SJCRH30 (cell line): ENCODE data around the gene EXTL1. TPM values are rescaled to one million over a fixed set of nuclear protein-coding genes. Genes with fewer than 3 reads are reported as not detected.

Experiments
- DNase-seq, 2 experiments: peaks; one replicate each; pipeline ENCODE4 v3.0.0-alpha.2; 2015 to 2020
- H3K27ac ChIP-seq: fragments of 250-450 bp; sonication (Bioruptor Pico); 2 replicates; pipeline ENCODE4 v1.5.1; 2020; ENCODE audit warnings: mild to moderate bottlenecking, moderate library complexity
- H3K27me3 ChIP-seq: fragments of 250-450 bp; sonication (Bioruptor Pico); 2 replicates; pipeline ENCODE4 v1.5.1; 2020; ENCODE audit warnings: mild to moderate bottlenecking, moderate library complexity
- H3K36me3 ChIP-seq: fragments of 250-450 bp; sonication (Bioruptor Pico); 2 replicates; pipeline ENCODE4 v1.5.1; 2020; ENCODE audit warnings: mild to moderate bottlenecking, moderate library complexity
- H3K4me1 ChIP-seq: fragments of 250-450 bp; sonication (Bioruptor Pico); 2 replicates; pipeline ENCODE4 v1.5.1; 2020; ENCODE audit warnings: mild to moderate bottlenecking, moderate library complexity
- H3K4me3 ChIP-seq: fragments of 250-450 bp; sonication (Bioruptor Pico); 2 replicates; pipeline ENCODE4 v1.5.1; 2020; ENCODE audit warnings: mild to moderate bottlenecking, moderate library complexity
- H3K9me3 ChIP-seq: fragments of 250-450 bp; sonication (Bioruptor Pico); replicated peaks from 2 replicates; pipeline ENCODE4 v1.5.1; 2020; ENCODE audit warnings: mild to moderate bottlenecking, moderate library complexity
- total RNA-seq: library from RNA; depleted of rRNA; stranded (reverse); fragments of >200 nt; shearing (Covaris generic); gene quantifications from 2 replicates; pipeline ENCODE4 v1.2.3, GENCODE V29; 2014

The EXTL1 gene
- total RNA-seq, 1 experiment from 2014 or later, result 38.7 TPM

GRCh38 chr1:26025060-26025459, 3.5 kb downstream of the EXTL1 start:
- no peak for DNase-seq
- Histone ChIP-seq H3K4me1 (peaks cover 20% of the 10 kb centered on the region), H3K9me3 (no peaks in the 10 kb centered on the region), H3K27me3 (no peaks in the 10 kb centered on the region), H3K36me3 (peaks cover 13% of the 10 kb centered on the region), H3K27ac (peak overlapping the region; percentile 97; the same call in 1 of the 2 replicates), H3K4me3 (peak overlapping the region; percentile 68)

DNA sequence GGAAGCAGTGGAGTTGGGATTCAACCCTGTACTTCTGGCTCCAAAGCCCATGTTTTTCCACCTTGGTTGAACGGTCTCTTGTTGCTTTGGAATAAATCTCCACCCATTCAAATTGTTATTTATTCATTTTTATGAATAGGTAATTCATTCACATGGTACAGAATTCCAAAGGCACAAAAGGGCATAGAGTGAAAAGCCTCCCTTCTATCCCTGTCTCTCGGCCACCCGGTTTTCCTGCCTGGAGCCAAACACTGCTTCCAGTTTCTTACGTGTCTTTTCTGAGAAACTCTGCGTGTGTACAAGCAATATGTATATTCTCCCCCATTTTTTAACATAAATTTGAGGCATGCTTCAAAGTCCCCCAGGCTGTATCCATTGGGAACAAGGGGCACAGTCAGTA, 3.9 kb downstream of the EXTL1 start:
- Histone ChIP-seq H3K4me3 (peak overlapping the region; percentile 68), H3K36me3 (peaks cover 15% of the 10 kb centered on the region), H3K27ac (no peak overlapping the region), H3K9me3 (no peaks in the 10 kb centered on the region), H3K27me3 (no peaks in the 10 kb centered on the region), H3K4me1 (peaks cover 15% of the 10 kb centered on the region)
- no peak for DNase-seq

GRCh38 chr1:26027716-26028489, 6.3 kb downstream of the EXTL1 start:
- H3K36me3 ChIP-seq, result peaks cover 23% of the 10 kb centered on the region
- no peak overlapping the region for H3K4me3 ChIP-seq
- H3K9me3 ChIP-seq, result no peaks in the 10 kb centered on the region
- peaks cover 4% of the 10 kb centered on the region; the same call in 1 of the 2 replicates for H3K4me1 ChIP-seq
- no peak overlapping the region for H3K27ac ChIP-seq
- no peaks in the 10 kb centered on the region for H3K27me3 ChIP-seq
- DNase-seq, result no peak

DNA sequence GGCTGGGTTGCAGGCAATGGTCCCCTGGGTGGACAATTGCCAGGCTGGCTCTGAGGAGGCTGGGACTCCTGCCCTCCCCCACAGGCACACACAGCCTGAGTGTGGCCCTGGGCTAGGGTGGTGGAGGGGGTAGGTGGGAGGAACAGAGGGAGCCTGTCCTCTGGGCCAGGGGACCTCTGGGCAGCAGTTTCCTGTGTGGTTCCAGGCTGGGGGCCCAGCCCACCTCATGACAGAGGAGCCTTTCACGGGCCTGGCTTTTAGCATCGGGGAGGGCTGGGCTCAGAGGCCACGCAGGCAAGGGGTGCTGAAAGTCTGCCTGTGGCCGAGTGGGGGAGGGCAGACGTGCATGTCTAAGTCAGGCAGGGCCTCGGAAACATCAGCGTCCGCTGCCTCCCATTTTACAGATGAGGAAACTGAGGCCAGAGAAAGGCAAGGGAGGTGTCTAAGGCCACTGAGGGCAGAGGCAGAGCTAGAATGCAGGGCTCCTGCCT, 7.0 kb downstream of the EXTL1 start:
- H3K36me3 ChIP-seq, result peaks cover 23% of the 10 kb centered on the region
- H3K4me1 ChIP-seq, result peaks cover 4% of the 10 kb centered on the region; the same call in 1 of the 2 replicates
- no peaks in the 10 kb centered on the region for H3K9me3 ChIP-seq
- peak in 1 of 2 experiments; percentile 52 for DNase-seq
- H3K4me3 ChIP-seq, result no peak overlapping the region
- no peaks in the 10 kb centered on the region for H3K27me3 ChIP-seq
- H3K27ac ChIP-seq, result no peak overlapping the region

DNA sequence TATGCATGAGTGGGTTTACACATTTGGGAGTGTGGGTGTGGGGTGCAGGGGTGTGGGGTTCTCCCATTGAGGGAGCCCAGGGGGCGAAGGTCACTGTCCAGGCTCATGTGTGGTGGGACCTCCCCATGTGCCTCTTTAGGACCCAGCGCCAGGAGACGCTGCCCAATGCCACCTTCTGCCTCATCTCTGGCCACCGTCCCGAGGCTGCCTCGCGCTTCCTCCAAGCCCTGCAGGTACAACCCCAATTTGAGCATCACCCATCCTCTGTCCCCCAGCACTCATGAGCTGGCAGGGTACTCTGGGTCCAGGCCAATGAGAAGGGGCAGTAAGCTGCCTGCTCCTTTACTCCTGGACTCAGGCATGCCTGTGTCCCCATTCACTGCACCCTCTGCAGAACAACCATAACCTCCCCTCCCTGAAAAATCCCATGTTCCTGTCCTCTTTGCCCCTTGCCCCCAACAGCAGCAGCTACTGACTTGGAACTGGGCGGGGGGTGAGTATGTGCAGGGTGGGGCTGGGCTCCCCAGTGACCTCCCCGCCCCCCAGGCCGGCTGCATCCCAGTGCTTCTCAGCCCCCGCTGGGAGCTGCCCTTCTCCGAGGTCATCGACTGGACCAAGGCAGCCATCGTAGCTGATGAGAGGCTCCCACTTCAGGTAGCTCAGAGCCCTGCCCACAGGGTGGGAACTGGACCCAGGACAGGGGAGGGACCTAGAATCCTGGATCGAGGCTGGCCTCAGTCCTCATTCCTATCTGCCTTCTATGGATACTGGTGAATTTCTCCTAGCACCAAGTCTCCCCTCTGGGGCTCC, 7.7 kb downstream of the EXTL1 start:
- Histone ChIP-seq H3K4me1 (peaks cover 4% of the 10 kb centered on the region; the same call in 1 of the 2 replicates), H3K36me3 (peaks cover 23% of the 10 kb centered on the region), H3K27ac (no peak overlapping the region)

DNA sequence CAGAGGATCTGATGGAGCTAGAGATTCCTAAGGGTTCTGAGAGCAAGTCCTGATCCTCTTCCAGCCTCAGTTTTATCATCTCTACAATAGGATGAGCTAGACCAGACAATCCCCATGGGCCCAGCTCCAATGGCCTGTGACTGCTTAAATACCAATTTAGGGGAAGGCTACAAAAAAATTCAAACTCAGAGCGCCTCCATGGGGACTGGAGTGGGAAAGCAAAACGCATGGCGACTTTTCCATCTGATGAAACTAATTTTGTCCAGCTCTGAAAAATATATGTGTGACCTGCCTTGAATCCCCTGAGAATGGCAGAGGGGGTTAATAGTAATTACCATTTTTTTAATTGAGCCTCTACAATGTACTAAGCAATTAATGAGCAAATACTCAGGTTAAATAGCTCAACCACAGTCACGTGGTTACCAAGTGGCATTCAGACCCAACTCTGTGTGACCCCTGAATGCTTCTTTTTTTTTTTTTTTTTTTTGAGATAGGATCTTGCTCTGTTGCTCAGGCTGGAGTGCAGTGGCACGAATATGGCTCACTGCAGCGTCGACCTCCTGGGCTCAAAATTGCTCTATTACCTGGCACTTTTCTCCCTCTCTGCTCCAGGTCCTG, 8.4 kb downstream of the EXTL1 start:
- Histone ChIP-seq H3K4me1 (peaks cover 4% of the 10 kb centered on the region; the same call in 1 of the 2 replicates), H3K27me3 (no peaks in the 10 kb centered on the region), H3K9me3 (no peaks in the 10 kb centered on the region), H3K36me3 (peaks cover 23% of the 10 kb centered on the region), H3K4me3 (no peak overlapping the region), H3K27ac (no peak overlapping the region)
- no peak for DNase-seq

More for the DNA sequence above, 7.7 kb downstream of the EXTL1 start:
- Histone ChIP-seq H3K9me3 (no peaks in the 10 kb centered on the region), H3K27me3 (no peaks in the 10 kb centered on the region), H3K4me3 (no peak overlapping the region)
- DNase-seq, result no peak

- no peak overlapping the region for H3K27ac ChIP-seq
- peaks cover under 1% of the 10 kb centered on the region for H3K4me1 ChIP-seq
- H3K27me3 ChIP-seq, result no peaks in the 10 kb centered on the region
- H3K9me3 ChIP-seq, result no peaks in the 10 kb centered on the region
- no peak for DNase-seq
- no peak overlapping the region for H3K4me3 ChIP-seq
- H3K36me3 ChIP-seq, result peaks cover 23% of the 10 kb centered on the region
Observed at GRCh38 chr1:26031196-26031595, 9.6 kb downstream of the EXTL1 start.

DNA sequence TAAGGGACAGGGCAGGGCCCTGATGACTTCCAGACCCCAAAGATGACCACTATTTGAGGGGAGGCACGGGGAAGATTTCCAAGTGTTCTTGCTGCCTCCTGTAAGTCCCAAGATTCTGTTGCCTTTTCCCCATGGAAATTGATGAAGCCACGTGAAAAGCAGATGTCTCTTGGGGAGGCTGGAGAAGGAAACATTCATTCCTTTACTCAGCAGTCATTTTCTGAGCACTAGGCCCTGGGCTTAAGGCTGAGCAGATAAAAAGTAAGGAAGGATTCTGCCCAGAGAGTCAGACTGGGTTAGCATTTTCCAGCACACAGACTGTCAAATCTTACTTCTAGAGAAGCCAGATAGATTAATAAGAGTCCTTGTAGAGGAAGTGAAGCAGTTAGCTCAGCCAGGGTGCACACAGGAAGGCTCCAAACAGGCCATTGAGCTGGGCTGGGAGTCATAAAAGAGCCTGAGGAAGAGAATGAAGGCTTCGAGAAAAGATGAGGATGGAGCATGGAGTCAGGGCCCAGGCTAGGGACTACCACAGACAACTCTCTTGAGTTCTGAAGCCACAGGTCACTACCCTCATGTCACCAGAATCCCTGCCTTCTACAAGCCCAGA, 10.1 kb downstream of the EXTL1 start:
- H3K9me3 ChIP-seq, result no peaks in the 10 kb centered on the region
- H3K4me1 ChIP-seq, result peaks cover 6% of the 10 kb centered on the region
- H3K27ac ChIP-seq, result no peak overlapping the region
- no peaks in the 10 kb centered on the region for H3K27me3 ChIP-seq
- DNase-seq, result no peak
- H3K4me3 ChIP-seq, result no peak overlapping the region
- peaks cover 21% of the 10 kb centered on the region for H3K36me3 ChIP-seq

DNA sequence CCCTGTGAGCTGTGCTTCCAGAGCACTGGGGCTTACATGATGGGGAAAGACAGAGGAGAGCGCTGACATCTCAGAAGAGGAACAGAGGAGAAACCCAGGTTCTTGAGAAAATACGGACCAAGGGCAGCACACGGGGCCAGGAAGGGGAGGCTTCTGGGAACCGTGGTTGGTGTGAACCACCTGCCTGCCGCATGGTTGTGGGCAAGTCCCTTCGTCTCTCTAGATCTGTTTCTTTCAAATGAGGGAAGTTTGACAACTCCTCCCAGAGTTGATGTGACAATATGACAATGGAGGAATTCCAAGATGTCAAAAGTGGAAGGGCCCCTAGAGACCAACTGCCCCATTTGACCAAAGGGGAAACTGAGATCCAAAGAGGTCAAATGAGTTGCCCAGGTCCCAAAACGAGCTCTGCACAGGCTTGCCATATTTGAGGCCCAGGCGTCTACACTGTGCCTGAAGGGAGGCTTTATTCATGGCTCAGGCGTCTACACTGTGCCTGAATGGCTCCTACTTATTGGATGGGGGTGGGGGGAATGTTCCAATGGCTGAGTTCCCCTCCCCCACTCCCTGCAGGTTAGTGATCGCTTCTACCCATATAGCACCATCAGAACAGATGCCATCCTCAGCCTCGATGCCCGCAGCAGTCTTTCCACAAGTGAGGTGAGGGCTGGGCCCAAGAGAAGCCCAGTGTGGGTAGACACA, 11.2 kb downstream of the EXTL1 start:
- Histone ChIP-seq H3K27me3 (no peaks in the 10 kb centered on the region), H3K4me1 (peaks cover 8% of the 10 kb centered on the region), H3K9me3 (no peaks in the 10 kb centered on the region), H3K27ac (no peak overlapping the region), H3K36me3 (peaks cover 15% of the 10 kb centered on the region), H3K4me3 (no peak overlapping the region)
- DNase-seq, result no peak

- H3K27ac ChIP-seq, result no peak overlapping the region; the same call in 1 of the 2 replicates
- peaks cover 15% of the 10 kb centered on the region for H3K36me3 ChIP-seq
- peak overlapping the region; percentile 59 for H3K4me3 ChIP-seq
- H3K9me3 ChIP-seq, result no peaks in the 10 kb centered on the region
- H3K27me3 ChIP-seq, result no peaks in the 10 kb centered on the region
- DNase-seq, result no peak
- peaks cover 8% of the 10 kb centered on the region for H3K4me1 ChIP-seq
Observed at GRCh38 chr1:26034504-26035202, 13.1 kb downstream of the EXTL1 start.

DNA sequence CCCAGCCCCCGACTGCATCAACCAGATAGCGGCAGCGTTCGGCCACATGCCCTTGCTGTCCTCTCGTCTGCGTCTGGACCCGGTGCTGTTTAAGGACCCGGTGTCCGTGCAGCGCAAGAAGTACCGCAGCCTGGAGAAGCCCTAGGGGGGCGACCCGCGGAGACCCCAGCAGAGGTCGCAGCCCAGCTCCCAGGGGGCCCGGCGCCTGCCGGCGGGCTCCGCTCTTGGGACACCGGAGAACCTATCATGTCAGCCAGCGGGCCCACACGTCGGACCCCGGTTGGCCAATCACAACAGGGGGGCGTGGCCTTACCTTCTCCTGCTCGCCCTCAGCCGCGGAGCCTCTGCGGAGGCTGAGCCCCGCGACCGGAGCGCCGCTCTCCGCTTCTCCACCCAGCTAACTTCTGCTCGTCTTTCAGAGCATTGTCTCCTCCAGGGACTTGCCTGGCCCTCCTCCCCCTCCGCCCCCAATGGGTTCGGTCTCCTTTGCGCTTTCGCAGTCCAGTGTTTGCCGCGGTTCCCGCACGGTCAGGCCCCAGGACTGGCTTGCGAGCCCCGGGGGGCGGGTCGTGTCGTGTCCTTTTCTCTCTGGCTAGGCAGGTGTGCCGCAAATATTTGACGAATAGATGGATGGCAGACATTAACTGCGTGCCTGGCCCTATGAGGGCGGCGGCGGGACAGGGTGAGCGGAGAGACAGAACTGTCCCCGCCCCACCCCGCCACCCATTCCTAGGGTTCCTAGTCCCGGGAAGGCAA, 13.8 kb downstream of the EXTL1 start:
- DNase-seq, result peak; percentile 97
- H3K27ac ChIP-seq, result no peak overlapping the region; the same call in 1 of the 2 replicates
- H3K27me3 ChIP-seq, result no peaks in the 10 kb centered on the region
- peak overlapping the region; percentile 59 for H3K4me3 ChIP-seq
- peaks cover 8% of the 10 kb centered on the region for H3K4me1 ChIP-seq
- H3K36me3 ChIP-seq, result peaks cover 10% of the 10 kb centered on the region
- H3K9me3 ChIP-seq, result no peaks in the 10 kb centered on the region

GRCh38 chr1:26035959-26036755, 14.6 kb downstream of the EXTL1 start:
- peak; percentile 87 to 89 for DNase-seq
- H3K36me3 ChIP-seq, result 0 out of 2 replicates have a peak, but pooled peaks cover 2% of the 10 kb centered on the region
- peaks cover 8% of the 10 kb centered on the region for H3K4me1 ChIP-seq
- H3K9me3 ChIP-seq, result no peaks in the 10 kb centered on the region
- no peak overlapping the region for H3K27ac ChIP-seq
- peak overlapping the region; percentile 59 for H3K4me3 ChIP-seq
- 0 out of 2 replicates have a peak, but pooled peaks cover 1% of the 10 kb centered on the region for H3K27me3 ChIP-seq
